IMR-90 (cell line): ENCODE results near the gene TRIM47. TPM values are rescaled to one million over a fixed set of nuclear protein-coding genes. Genes with fewer than 3 reads are reported as not detected.

Experiments used
- ATAC-seq: fragments of 200-7000 bp; cut with Tn5 transposase; 2 replicates; pipeline ENCODE4 v1.9.1; 2020; ENCODE audit warnings: low read depth, mild to moderate bottlenecking, moderate library complexity
- BruUV-seq: library from RNA; stranded (reverse); fragments of 400-500 nt; replicated peaks from 2 replicates; lab custom pipeline; 2021; lab: Mats Ljungman, UMichigan
- CTCF ChIA-PET: fragments of 300-600 bp; formaldehyde crosslinking; extraction: SDS; loops from one replicate; lab custom pipeline; 2021; ENCODE audit warnings: antibody characterized with exemption; lab: Yijun Ruan, JAX
- POLR2A ChIA-PET: fragments of 300-600 bp; sonication (Branson Sonifier 250); formaldehyde crosslinking; loops from one replicate; lab custom pipeline; 2022; ENCODE audit warnings: antibody characterized with exemption; ENCODE audit not compliant: unreplicated experiment; lab: Charles Lee
- DNase-seq: peaks from one replicate; pipeline ENCODE4 v3.0.0; 2013
- H2AFZ ChIP-seq: replicated peaks from 2 replicates; pipeline ENCODE3; 2013; ENCODE audit warnings: low read length, mild to moderate bottlenecking; ENCODE audit not compliant: poor library complexity
- H2AK5ac ChIP-seq: 2 replicates; pipeline ENCODE4 v1.6.1; 2013; ENCODE audit warnings: low read depth, low read length, inconsistent platforms
- H2AK9ac ChIP-seq: replicated peaks from 2 replicates; pipeline ENCODE3; 2013; ENCODE audit warnings: mild to moderate bottlenecking, low read depth, low read length, moderate library complexity; ENCODE audit not compliant: poor library complexity
- H2BK120ac ChIP-seq: 2 replicates; pipeline ENCODE4 v1.6.1; 2013; ENCODE audit warnings: low read depth, low read length, inconsistent platforms
- H2BK15ac ChIP-seq: 3 replicates; pipeline ENCODE4 v1.6.1; 2013; ENCODE audit warnings: low read depth, low read length, inconsistent platforms
- H2BK20ac ChIP-seq: 2 replicates; pipeline ENCODE4 v1.6.1; 2013; ENCODE audit warnings: low read depth, mild to moderate bottlenecking, inconsistent platforms, low read length, moderate library complexity
- H2BK5ac ChIP-seq: 2 replicates; pipeline ENCODE4 v1.6.1; 2013; ENCODE audit warnings: mild to moderate bottlenecking, low read depth, low read length, inconsistent platforms; ENCODE audit not compliant: poor library complexity, severe bottlenecking
- H3K14ac ChIP-seq: replicated peaks from 2 replicates; pipeline ENCODE4 v1.6.1; 2013; ENCODE audit warnings: low read depth, low read length, inconsistent platforms
- H3K18ac ChIP-seq: 2 replicates; pipeline ENCODE4 v1.6.1; 2013; ENCODE audit warnings: low read depth, low read length, control low read depth
- H3K23ac ChIP-seq: 2 replicates; pipeline ENCODE4 v1.6.1; 2013; ENCODE audit warnings: low read depth, low read length, inconsistent platforms
- H3K27ac ChIP-seq: 2 replicates; pipeline ENCODE4 v1.5.1; 2013; ENCODE audit warnings: mild to moderate bottlenecking, control low read depth, low read length; ENCODE audit not compliant: insufficient read depth
- H3K27me3 ChIP-seq: 2 replicates; pipeline ENCODE4 v1.6.1; 2013; ENCODE audit warnings: low read length; ENCODE audit not compliant: control insufficient read depth, insufficient read depth
- H3K36me3 ChIP-seq: 2 replicates; pipeline ENCODE4 v1.6.1; 2013; ENCODE audit warnings: low read length, mixed read lengths; ENCODE audit not compliant: control insufficient read depth, insufficient read depth
- H3K4ac ChIP-seq: 2 replicates; pipeline ENCODE4 v1.6.1; 2013; ENCODE audit warnings: low read depth, low read length, inconsistent platforms
- H3K4me1 ChIP-seq: 2 replicates; pipeline ENCODE4 v1.6.1; 2013; ENCODE audit warnings: low read length, mixed read lengths; ENCODE audit not compliant: control insufficient read depth, insufficient read depth
- H3K4me2 ChIP-seq: 2 replicates; pipeline ENCODE4 v1.6.1; 2013; ENCODE audit warnings: low read depth, mild to moderate bottlenecking, control low read depth, low read length, moderate library complexity
- H3K4me3 ChIP-seq: 2 replicates; pipeline ENCODE4 v1.5.1; 2013; ENCODE audit warnings: low read depth, mild to moderate bottlenecking, control low read depth, low read length, moderate library complexity; ENCODE audit not compliant: insufficient read depth
- H3K56ac ChIP-seq: 2 replicates; pipeline ENCODE4 v1.6.1; 2013; ENCODE audit warnings: low read length, inconsistent platforms; ENCODE audit not compliant: insufficient read depth; ENCODE audit errors: extremely low read depth
- H3K79me1 ChIP-seq, 2 experiments: 2 replicates each; pipeline ENCODE4 v1.6.1; 2013; ENCODE audit warnings: low read length in 2 of 2, inconsistent platforms in 1 of 2, low read depth in 1 of 2
- H3K9ac ChIP-seq: 2 replicates; pipeline ENCODE4 v1.6.1; 2013; ENCODE audit warnings: low read depth, low read length, control low read depth
- H3K9me1 ChIP-seq: 2 replicates; pipeline ENCODE4 v1.6.1; 2013; ENCODE audit warnings: low read length, inconsistent platforms; ENCODE audit not compliant: insufficient read depth
- H3K9me3 ChIP-seq: 2 replicates; pipeline ENCODE4 v1.6.1; 2013; ENCODE audit warnings: low read length; ENCODE audit not compliant: control insufficient read depth, insufficient read depth
- H4K20me1 ChIP-seq: 2 replicates; pipeline ENCODE4 v1.6.1; 2013; ENCODE audit warnings: low read length, inconsistent platforms; ENCODE audit not compliant: insufficient read depth
- H4K5ac ChIP-seq: 2 replicates; pipeline ENCODE4 v1.6.1; 2013; ENCODE audit warnings: mild to moderate bottlenecking, low read depth, low read length, control low read depth
- H4K8ac ChIP-seq, 2 experiments: 2 replicates each; pipeline ENCODE4 v1.6.1; 2013; ENCODE audit warnings: low read depth in 2 of 2, low read length in 2 of 2, control low read depth in 1 of 2, inconsistent platforms in 1 of 2
- H4K91ac ChIP-seq: 2 replicates; pipeline ENCODE4 v1.6.1; 2013; ENCODE audit warnings: low read depth, low read length, inconsistent platforms; ENCODE audit not compliant: insufficient read depth
- BHLHE40 ChIP-seq: fragments of 150-350 bp; IDR thresholded peaks from 2 replicates; pipeline ENCODE4 v1.6.1; 2016; ENCODE audit warnings: mild to moderate bottlenecking, low read depth, low read length
- CHD1 ChIP-seq: IDR thresholded peaks from 2 replicates; pipeline ENCODE4 v1.6.1; 2012; ENCODE audit warnings: low read depth, low read length, improper control_type of control experiment
- MAFK ChIP-seq: IDR thresholded peaks from 2 replicates; pipeline ENCODE4 v1.6.1; 2012; ENCODE audit warnings: low read depth, low read length, improper control_type of control experiment
- MXI1 ChIP-seq: IDR thresholded peaks from 2 replicates; pipeline ENCODE4 v1.6.1; 2012; ENCODE audit warnings: low read depth, mild to moderate bottlenecking, low read length, moderate library complexity, borderline replicate concordance
- RCOR1 ChIP-seq: IDR thresholded peaks from 2 replicates; pipeline ENCODE4 v1.6.1; 2012; ENCODE audit warnings: mild to moderate bottlenecking, low read length, improper control_type of control experiment; ENCODE audit not compliant: insufficient replicate concordance
- SMC3 ChIP-seq: fragments of 150-350 bp; IDR thresholded peaks from 2 replicates; pipeline ENCODE4 v1.6.1; 2016; ENCODE audit warnings: low read depth, mild to moderate bottlenecking, antibody characterized with exemption, low read length, moderate library complexity
- WGBS, 2 experiments: methylation state at CpG; one replicate each; pipeline versions ENCODE4 v1.1.5 to v1.1.7; 2013; ENCODE audit warnings: missing lambda C conversion rate in 2 of 2; ENCODE audit not compliant: insufficient read length in 1 of 2; ENCODE audit errors: extremely low coverage in 2 of 2; 5-methylcytosine and 5-hydroxymethylcytosine counted together
- dilution Hi-C: fragments of 300-500 bp; cut with HindIII; formaldehyde crosslinking; loops from one replicate; pipeline ENCODE4 v1.14.3; 2018; ENCODE audit warnings: low sequenced_read_pairs; ENCODE audit not compliant: unreplicated experiment
- in situ Hi-C: fragments of 300-500 bp; cut with MboI; formaldehyde crosslinking; loops from 3 replicates; pipeline ENCODE4 v1.14.3; 2019; ENCODE audit warnings: low sequenced_read_pairs, inconsistent platforms, mixed read lengths
- intact Hi-C: fragments of 100-400 bp; cut with micrococcal nuclease; formaldehyde crosslinking; loops from 2 replicates; pipeline ENCODE4 v1.10.0; 2022
- polyA plus RNA-seq, 3 experiments: library from polyadenylated mRNA; depleted of rRNA; stranded (reverse); fragments of >200 nt; gene quantifications; 2 replicates each; pipeline ENCODE4 v1.2.3, GENCODE V29; 2012; ENCODE audit warnings: low replicate concordance in 1 of 3
- total RNA-seq: library from RNA; depleted of rRNA; stranded (reverse); fragments of >200 nt; gene quantifications from 2 replicates; pipeline ENCODE4 v1.2.3, GENCODE V29; 2012
- TF ChIP-seq, protein P1 (sequence below): fragments of 150-350 bp; IDR thresholded peaks from 2 replicates; pipeline ENCODE4 v1.6.1; 2017; ENCODE audit warnings: mild to moderate bottlenecking, antibody characterized with exemption, low read length, low read depth
- TF ChIP-seq, protein P2 (sequence below): conservative IDR thresholded peaks from 2 replicates; pipeline ENCODE4 v1.5.1; 2012; ENCODE audit warnings: mild to moderate bottlenecking, low read depth, low read length, improper control_type of control experiment

TRIM47 gene
- total and polyA plus RNA-seq, 2 of the 4 experiments (the other 2 are of a cell fraction) = 1.4 to 7.5 TPM

DNA sequence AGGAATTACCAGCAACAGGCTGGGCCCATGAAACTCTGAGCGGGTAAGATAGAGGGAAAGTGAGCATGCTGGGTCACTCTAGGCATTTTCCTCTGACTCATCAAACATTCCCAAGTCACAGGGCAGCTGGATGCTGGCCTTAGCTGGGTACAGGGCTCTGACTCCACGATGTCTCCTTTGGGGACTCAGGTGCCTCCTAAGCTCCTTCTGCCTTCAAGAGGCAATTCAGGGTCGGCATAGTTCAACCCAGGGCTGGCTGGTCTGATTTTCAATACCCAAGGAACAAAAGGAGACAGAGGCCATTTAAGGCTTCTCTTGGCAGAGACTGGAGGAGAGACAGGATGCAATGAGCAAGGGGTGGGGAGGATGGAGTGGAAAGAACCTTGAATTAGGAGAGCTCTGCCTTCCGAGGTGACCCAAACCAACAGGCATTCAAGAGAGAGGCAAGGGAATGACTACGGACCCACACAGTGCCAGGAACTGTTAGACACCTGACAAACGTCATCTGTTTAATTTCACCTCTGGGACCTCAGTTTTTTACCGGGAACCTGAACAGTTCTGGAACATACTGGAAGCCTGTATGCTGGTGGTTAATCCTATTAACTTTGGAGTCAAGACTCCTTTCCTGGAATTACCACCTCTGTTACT, 24.2 kb downstream of the TRIM47 start:
- H3K4me3 ChIP-seq = peak overlapping the region; percentile 55
- peak overlapping the region; percentile 27 for H3K9ac ChIP-seq
- no peak overlapping the region for H3K18ac ChIP-seq
- H3K56ac ChIP-seq = no peak overlapping the region
- peak overlapping the region; percentile 12 for H2BK5ac ChIP-seq
- in situ Hi-C loops (no loop called here), intact Hi-C loops (no loop called here), dilution Hi-C loops (no loop called here)
- peaks cover 6 to 29% of the 10 kb centered on the region in 2 experiments; a peak in 3 of 4 replicates for H3K79me1 ChIP-seq
- H2BK120ac ChIP-seq = no peak overlapping the region
- ChIA-PET POLR2A (no interaction called here), CTCF (interaction anchor here (0.5 to 1.4 kb wide), 2 partner anchors 24 to 106 kb away, joined by 3 read pairs; no protein-coding TSS in a partner anchor)
- 60% methylated on average over 2 of the region's 7 CpGs; no CpG with 5 or more reads in 1 of the 2 experiments for WGBS, 2 experiments
- no peak for TF ChIP-seq MAFK
- no peak for TF ChIP-seq MXI1
- no peak for TF ChIP-seq SMC3
- TF ChIP-seq CHD1 = no peak
- TF ChIP-seq BHLHE40 = no peak
- TF ChIP-seq, protein P1, sequence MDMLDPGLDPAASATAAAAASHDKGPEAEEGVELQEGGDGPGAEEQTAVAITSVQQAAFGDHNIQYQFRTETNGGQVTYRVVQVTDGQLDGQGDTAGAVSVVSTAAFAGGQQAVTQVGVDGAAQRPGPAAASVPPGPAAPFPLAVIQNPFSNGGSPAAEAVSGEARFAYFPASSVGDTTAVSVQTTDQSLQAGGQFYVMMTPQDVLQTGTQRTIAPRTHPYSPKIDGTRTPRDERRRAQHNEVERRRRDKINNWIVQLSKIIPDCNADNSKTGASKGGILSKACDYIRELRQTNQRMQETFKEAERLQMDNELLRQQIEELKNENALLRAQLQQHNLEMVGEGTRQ = no peak
- TF ChIP-seq, protein P2, sequence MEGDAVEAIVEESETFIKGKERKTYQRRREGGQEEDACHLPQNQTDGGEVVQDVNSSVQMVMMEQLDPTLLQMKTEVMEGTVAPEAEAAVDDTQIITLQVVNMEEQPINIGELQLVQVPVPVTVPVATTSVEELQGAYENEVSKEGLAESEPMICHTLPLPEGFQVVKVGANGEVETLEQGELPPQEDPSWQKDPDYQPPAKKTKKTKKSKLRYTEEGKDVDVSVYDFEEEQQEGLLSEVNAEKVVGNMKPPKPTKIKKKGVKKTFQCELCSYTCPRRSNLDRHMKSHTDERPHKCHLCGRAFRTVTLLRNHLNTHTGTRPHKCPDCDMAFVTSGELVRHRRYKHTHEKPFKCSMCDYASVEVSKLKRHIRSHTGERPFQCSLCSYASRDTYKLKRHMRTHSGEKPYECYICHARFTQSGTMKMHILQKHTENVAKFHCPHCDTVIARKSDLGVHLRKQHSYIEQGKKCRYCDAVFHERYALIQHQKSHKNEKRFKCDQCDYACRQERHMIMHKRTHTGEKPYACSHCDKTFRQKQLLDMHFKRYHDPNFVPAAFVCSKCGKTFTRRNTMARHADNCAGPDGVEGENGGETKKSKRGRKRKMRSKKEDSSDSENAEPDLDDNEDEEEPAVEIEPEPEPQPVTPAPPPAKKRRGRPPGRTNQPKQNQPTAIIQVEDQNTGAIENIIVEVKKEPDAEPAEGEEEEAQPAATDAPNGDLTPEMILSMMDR = no peak
- no peak for TF ChIP-seq RCOR1
- no peaks in the 10 kb centered on the region for H3K27me3 ChIP-seq
- H3K36me3 ChIP-seq = peaks cover 20% of the 10 kb centered on the region
- H2AK9ac ChIP-seq = peak overlapping the region; percentile 21
- no peak overlapping the region for H2BK20ac ChIP-seq
- no peak overlapping the region for H3K23ac ChIP-seq
- peak overlapping the region; percentile 2; the same call in 1 of the 2 replicates for H3K27ac ChIP-seq
- H2AK5ac ChIP-seq = peak overlapping the region; percentile 37; the same call in 1 of the 2 replicates
- no peaks in the 10 kb centered on the region for H3K9me3 ChIP-seq
- H3K4me2 ChIP-seq = peak overlapping the region; percentile 86
- peaks cover 5% of the 10 kb centered on the region; the same call in 1 of the 2 replicates for H4K20me1 ChIP-seq
- no peak overlapping the region for H2AFZ ChIP-seq
- H3K14ac ChIP-seq = peak overlapping the region; percentile 51; the same call in 1 of the 2 replicates
- H3K4me1 ChIP-seq = peaks cover 11% of the 10 kb centered on the region
- H3K9me1 ChIP-seq = peaks cover 7% of the 10 kb centered on the region
- no peak overlapping the region for H4K5ac ChIP-seq
- DNase-seq (peak; percentile 57), ATAC-seq (no peak)
- no TSS peak for BruUV-seq
- no peak overlapping the region for H4K91ac ChIP-seq
- peak overlapping the region; percentile 22; the same call in 1 of the 2 replicates for H3K4ac ChIP-seq
- peak overlapping the region in 1 of 2 experiments; percentile 4; a peak in 1 of 4 replicates for H4K8ac ChIP-seq
- no peak overlapping the region; the same call in 2 of the 3 replicates for H2BK15ac ChIP-seq
